ENCODE measurements around the gene EFHC1.

The EFHC1 gene

DNA sequence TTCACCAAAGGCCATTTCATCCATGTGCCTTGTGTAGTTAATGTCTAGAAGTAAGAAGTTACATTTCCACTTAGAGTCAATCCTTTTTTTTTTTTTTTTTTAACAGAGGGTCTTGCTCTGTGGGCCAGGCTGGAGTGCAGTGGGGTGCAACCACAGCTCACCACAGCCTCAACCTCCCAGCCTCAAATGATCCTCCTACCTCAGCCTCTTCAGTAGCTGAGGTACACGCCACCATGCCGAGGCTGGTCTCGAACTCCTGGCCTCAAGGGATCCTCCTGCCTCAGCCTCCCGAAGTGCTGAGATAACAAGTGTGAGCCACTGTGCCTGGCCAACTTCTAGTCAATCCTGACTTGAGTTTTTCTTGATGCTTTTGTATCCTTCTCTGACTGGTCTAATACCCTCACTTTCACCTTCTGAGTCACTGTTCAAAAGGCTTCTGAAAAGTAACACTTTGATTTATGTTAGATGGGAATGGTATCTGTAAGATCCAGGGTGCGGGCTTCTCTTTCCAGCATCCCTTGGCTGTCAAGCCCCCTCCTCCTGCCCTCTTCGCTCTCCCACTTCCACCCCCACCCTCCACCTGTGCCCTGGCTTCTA, 134.6 kb downstream of the EFHC1 start:
- Histone ChIP-seq H3K4me3 (no peak overlapping the region), H3K9ac (ENCODE audit: insufficient read length) (no peak overlapping the region), H3K9me3 (ENCODE audit: low read depth, low read length) (no peaks in the 10 kb centered on the region), H3K27ac (no peak overlapping the region), H3K36me3 (ENCODE audit: insufficient read depth, low read length) (no peaks in the 10 kb centered on the region)
- TF ChIP-seq POLR2AphosphoS5 (IDR thresholded peaks at IDR 0.05; ENCODE audit: borderline replicate concordance, low read depth, low read length) = no peak
- no peak for DNase-seq (ENCODE audit: low read depth, low spot score)

DNA sequence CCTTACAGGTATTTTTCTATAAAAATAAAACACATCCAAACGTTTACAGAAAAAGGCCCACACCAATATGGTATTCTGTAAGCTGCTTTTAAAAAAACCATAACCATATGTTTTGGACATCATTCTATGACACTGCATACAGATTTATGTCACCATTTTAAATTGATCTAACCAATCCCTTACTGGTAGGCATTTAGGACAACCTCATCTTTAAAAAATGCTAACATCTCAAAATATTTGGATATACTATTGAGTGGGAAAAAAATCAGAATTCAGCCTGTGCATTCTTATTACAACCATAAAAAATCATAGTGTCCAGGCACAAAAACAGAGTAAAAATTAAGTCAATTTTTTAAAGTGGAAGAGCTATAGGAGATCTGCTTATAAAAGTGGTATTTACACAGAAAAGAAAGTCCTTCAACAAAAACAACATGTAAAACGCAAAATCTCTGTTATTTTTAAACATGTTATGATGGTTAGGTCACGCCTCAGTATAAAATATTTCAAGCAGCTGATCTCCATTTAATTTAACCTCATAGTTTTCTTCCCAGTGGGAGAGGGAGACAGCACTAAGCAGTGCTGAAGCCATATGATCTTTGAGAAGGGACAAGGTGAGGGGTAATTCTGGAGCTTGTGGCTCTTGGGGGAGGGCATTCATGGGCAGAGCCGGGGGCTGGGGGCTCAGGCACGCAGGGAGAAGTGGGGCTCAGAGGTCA, 135.5 kb downstream of the EFHC1 start:
- TF ChIP-seq EZH2 (IDR thresholded peaks at IDR 0.05) = no peak
- no peak for TF ChIP-seq POLR2AphosphoS5 (IDR thresholded peaks at IDR 0.05; ENCODE audit: borderline replicate concordance, low read depth, low read length)
- TF ChIP-seq FOXP2 (optimal IDR thresholded peaks at IDR 0.05; ENCODE audit: control extremely low read depth, extremely low read length, insufficient read depth) = no peak

DNA sequence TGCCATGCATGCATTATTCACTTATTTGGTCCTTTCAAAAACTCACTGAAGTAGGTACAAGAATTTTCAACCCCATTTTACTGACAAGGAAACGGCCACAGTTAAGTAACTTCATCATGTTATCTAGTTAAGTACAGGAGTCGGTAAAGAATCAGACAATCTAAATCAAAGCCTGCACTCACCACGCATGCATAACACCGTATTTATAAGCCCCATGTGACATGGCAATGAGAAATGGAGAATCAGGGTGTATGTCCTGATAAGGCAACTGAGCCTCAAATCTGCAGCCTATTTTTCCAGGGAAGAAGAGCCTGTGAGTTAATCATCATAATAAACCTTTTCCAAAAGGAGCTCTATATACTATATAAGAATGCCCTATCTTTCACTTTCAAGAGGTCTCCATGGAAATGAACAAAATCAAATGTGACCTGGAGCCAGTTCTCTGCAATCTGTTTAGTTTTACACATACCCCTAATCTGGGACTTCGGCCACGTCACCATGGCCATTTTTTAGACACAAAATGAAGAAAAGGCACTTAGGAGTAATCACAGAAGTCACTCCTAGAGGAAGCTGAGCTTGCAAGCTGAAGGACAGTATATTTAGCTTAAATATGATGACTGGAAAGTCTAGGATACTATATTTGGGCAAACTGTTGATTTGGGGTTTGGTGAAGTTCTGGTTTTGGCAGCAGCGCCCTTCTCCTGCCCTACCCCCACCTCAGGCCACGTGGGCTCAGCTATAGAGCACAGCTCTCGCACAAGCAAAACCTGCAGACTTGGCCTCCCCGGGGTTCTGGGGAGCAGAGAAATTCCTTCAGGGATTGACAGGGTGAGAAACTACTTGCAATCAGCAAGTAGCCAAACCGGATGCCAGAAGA, 137.5 kb downstream of the EFHC1 start:
- DNase-seq (ENCODE audit: low read depth, low spot score) = no peak
- Histone ChIP-seq H3K4me3 (no peak overlapping the region), H3K27ac (no peak overlapping the region), H3K36me3 (ENCODE audit: insufficient read depth, low read length) (no peaks in the 10 kb centered on the region), H3K9ac (ENCODE audit: insufficient read length) (no peak overlapping the region), H3K9me3 (ENCODE audit: low read depth, low read length) (no peaks in the 10 kb centered on the region)
- TF ChIP-seq FOXP2 (optimal IDR thresholded peaks at IDR 0.05; ENCODE audit: control extremely low read depth, extremely low read length, insufficient read depth) (no peak), POLR2AphosphoS5 (IDR thresholded peaks at IDR 0.05; ENCODE audit: borderline replicate concordance, low read depth, low read length) (no peak), EZH2 (IDR thresholded peaks at IDR 0.05) (no peak)

More for the DNA sequence above, 135.5 kb downstream of the EFHC1 start:
- DNase-seq (ENCODE audit: low read depth, low spot score) = no peak
- Histone ChIP-seq H3K36me3 (ENCODE audit: insufficient read depth, low read length) (no peaks in the 10 kb centered on the region), H3K9me3 (ENCODE audit: low read depth, low read length) (no peaks in the 10 kb centered on the region), H3K4me3 (no peak overlapping the region), H3K9ac (ENCODE audit: insufficient read length) (no peak overlapping the region), H3K27ac (no peak overlapping the region)

DNA sequence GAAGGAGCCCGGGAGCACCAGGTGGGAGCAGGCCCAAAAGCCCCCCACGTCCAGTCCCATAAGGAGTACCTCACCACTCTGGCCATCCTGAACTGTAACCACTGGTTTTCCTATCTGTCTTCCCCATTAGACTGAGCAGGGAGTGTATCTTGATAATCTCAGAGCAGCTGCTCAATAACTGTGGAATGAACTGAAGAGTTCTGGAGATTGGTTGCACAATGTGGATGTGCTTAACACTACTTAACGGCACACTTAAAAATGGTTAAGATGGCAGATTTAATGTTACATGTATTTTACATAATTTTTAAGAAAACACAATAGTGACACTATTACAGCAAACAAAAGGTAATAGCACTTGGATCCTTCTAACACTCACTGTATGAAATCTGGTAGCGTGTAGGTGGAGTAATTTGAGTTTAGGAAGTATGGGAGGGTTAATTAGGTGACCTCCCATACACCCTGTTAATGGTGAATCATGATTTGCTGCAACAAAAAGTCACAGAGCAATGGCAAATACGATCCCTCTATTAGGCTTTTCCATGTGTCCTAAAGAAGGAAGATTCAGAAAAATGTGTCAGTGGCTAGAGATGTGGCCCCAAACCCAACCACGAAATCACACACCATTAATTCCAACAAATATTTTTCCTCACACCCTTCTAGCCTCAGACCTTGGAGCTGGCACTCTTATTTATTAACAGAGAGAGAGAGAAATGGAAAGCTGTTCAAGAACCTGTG, 138.3 kb downstream of the EFHC1 start:
- TF ChIP-seq FOXP2 (optimal IDR thresholded peaks at IDR 0.05; ENCODE audit: control extremely low read depth, extremely low read length, insufficient read depth) (no peak), EZH2 (IDR thresholded peaks at IDR 0.05) (no peak), POLR2AphosphoS5 (IDR thresholded peaks at IDR 0.05; ENCODE audit: borderline replicate concordance, low read depth, low read length) (no peak)
- H3K36me3 ChIP-seq (ENCODE audit: insufficient read depth, low read length) = no peaks in the 10 kb centered on the region
- no peak overlapping the region for H3K9ac ChIP-seq (ENCODE audit: insufficient read length)
- no peak overlapping the region for H3K4me3 ChIP-seq
- H3K27ac ChIP-seq = no peak overlapping the region
- H3K9me3 ChIP-seq (ENCODE audit: low read depth, low read length) = no peaks in the 10 kb centered on the region
- no peak for DNase-seq (ENCODE audit: low read depth, low spot score)

DNA sequence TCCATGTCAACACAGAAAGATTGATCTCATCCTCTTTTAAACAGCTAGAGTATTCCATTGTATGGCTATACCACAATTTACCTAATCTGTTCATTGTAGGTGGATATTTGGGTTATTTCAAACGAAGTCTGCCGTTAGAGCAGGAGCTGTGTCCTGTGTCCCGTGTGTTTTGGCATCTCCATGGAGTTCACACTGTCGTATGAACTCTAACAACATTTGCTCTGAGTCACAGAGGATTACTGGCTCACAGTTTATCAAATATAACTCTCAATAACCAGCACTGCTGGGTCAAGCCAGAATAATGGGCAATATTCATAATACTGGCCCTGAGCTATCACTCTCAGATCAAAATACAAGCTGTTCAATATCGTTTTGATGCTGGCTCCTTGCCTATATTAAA, 140.3 kb downstream of the EFHC1 start:
- no peak for DNase-seq (ENCODE audit: low read depth, low spot score)
- Histone ChIP-seq H3K9ac (ENCODE audit: insufficient read length) (no peak overlapping the region), H3K36me3 (ENCODE audit: insufficient read depth, low read length) (no peaks in the 10 kb centered on the region), H3K27ac (no peak overlapping the region), H3K4me3 (no peak overlapping the region), H3K9me3 (ENCODE audit: low read depth, low read length) (no peaks in the 10 kb centered on the region)
- no peak for TF ChIP-seq EZH2 (IDR thresholded peaks at IDR 0.05)
- TF ChIP-seq FOXP2 (optimal IDR thresholded peaks at IDR 0.05; ENCODE audit: control extremely low read depth, extremely low read length, insufficient read depth) = no peak
- no peak for TF ChIP-seq POLR2AphosphoS5 (IDR thresholded peaks at IDR 0.05; ENCODE audit: borderline replicate concordance, low read depth, low read length)

DNA sequence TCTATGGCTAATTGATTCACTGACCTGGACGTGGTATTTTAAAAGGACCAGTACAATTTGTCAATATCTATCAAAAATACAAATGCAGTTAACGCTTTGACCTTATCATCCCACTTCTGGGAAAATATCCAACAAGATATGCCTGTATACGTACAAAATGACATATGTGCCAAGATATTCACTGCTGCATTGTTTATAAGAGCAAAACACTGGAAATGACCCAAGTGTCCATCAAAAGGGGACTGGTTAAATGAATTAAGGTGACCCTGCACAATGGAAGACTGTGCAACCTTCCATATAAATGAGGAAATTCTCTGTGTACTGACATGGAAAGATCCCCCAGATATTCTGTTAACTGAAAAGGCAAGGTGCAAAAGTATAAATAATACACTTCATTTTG, 142.8 kb downstream of the EFHC1 start:
- no peak for TF ChIP-seq FOXP2 (optimal IDR thresholded peaks at IDR 0.05; ENCODE audit: control extremely low read depth, extremely low read length, insufficient read depth)
- TF ChIP-seq EZH2 (IDR thresholded peaks at IDR 0.05) = no peak
- no peak for TF ChIP-seq POLR2AphosphoS5 (IDR thresholded peaks at IDR 0.05; ENCODE audit: borderline replicate concordance, low read depth, low read length)
- Histone ChIP-seq H3K9me3 (ENCODE audit: low read depth, low read length) (no peaks in the 10 kb centered on the region), H3K27ac (no peak overlapping the region), H3K36me3 (ENCODE audit: insufficient read depth, low read length) (no peaks in the 10 kb centered on the region), H3K9ac (ENCODE audit: insufficient read length) (no peak overlapping the region), H3K4me3 (no peak overlapping the region)
- DNase-seq (ENCODE audit: low read depth, low spot score) = no peak

DNA sequence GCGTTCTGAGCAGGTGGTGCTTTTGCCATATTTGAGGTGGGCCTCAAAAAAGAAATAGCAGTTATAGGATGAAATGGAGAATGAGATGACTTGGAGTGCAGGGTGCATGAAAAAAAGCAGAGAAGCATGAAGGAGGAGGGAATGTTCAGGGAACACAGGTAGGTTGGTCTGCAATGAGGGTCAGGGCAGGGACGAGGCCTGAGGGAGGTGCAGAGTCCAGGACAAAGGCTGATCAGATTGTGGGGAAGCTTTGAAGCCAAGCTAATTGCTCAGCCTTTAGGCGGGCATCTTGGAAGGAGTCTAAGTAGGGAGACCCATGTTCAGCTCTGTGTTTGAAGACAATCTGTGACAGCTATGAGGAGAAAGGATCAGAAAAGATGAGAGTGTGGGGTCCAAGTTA, 144.7 kb downstream of the EFHC1 start:
- Histone ChIP-seq H3K36me3 (ENCODE audit: insufficient read depth, low read length) (no peaks in the 10 kb centered on the region), H3K9ac (ENCODE audit: insufficient read length) (no peak overlapping the region), H3K27ac (no peak overlapping the region), H3K9me3 (ENCODE audit: low read depth, low read length) (no peaks in the 10 kb centered on the region), H3K4me3 (no peak overlapping the region)
- no peak for DNase-seq (ENCODE audit: low read depth, low spot score)
- no peak for TF ChIP-seq EZH2 (IDR thresholded peaks at IDR 0.05)

DNA sequence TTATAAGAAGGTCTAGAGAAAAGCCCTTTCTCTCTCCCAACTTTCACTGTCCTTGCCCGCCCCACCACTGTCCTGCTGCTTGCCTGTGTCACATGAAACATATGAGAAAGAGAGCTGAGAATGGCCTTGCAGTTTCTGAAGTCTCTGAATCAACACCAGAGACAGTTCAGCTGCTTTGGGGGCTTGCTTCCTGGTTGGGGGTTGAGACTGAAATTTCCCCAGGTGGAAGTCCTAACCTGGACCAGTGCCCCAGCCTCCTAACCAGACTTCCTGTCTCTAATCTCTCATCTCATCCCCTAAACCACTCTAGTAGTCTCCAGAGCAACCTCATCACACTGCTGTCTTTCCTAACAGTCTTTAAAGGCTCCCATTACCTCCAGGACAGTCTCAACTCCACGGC, 146.1 kb downstream of the EFHC1 start:
- TF ChIP-seq POLR2AphosphoS5 (IDR thresholded peaks at IDR 0.05; ENCODE audit: borderline replicate concordance, low read depth, low read length) (no peak), FOXP2 (optimal IDR thresholded peaks at IDR 0.05; ENCODE audit: control extremely low read depth, extremely low read length, insufficient read depth) (no peak), EZH2 (IDR thresholded peaks at IDR 0.05) (no peak)
- no peak overlapping the region for H3K4me3 ChIP-seq
- no peak overlapping the region for H3K27ac ChIP-seq
- no peak for DNase-seq (ENCODE audit: low read depth, low spot score)
- no peak overlapping the region for H3K9ac ChIP-seq (ENCODE audit: insufficient read length)
- H3K36me3 ChIP-seq (ENCODE audit: insufficient read depth, low read length) = no peaks in the 10 kb centered on the region
- H3K9me3 ChIP-seq (ENCODE audit: low read depth, low read length) = no peaks in the 10 kb centered on the region

Measured in SK-N-MC (cell line).